Panc1 (cell line): ENCODE data around the gene IRF2.

ENCODE experiments used
- CTCF ChIP-seq: fragments of 450-650 bp; IDR thresholded peaks from 2 replicates; pipeline ENCODE4 v1.5.1; 2017; ENCODE audit warnings: mild to moderate bottlenecking
- REST ChIP-seq, 2 experiments: IDR thresholded peaks; 2 replicates each; pipeline ENCODE4 v1.6.1; 2011 to 2012; ENCODE audit warnings: low read depth in 2 of 2, control low read depth in 1 of 2, low read length in 1 of 2, mild to moderate bottlenecking in 1 of 2, moderate library complexity in 1 of 2; ENCODE audit not compliant: insufficient read depth in 1 of 2

GRCh38 chr4:184388106-184388505 lies 86.2 kb downstream of the IRF2 start:
- TF ChIP-seq REST (IDR thresholded peaks at IDR 0.05; ENCODE audit: insufficient read depth in 1 of 2, low read depth in 2 of 2, low read length in 1 of 2) (no peak), CTCF (no peak)
